ENCODE results near the gene OR6B2. TPM values are rescaled to one million over a fixed set of nuclear protein-coding genes. Genes with fewer than 3 reads are reported as not detected.

The OR6B2 gene
- total and polyA plus RNA-seq, 4 donors = not detected

GRCh38 chr2:240051697-240052096, 21.5 kb upstream of the OR6B2 start (continued):
- TF ChIP-seq, protein P1, sequence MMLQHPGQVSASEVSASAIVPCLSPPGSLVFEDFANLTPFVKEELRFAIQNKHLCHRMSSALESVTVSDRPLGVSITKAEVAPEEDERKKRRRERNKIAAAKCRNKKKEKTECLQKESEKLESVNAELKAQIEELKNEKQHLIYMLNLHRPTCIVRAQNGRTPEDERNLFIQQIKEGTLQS (IDR thresholded peaks at IDR 0.05) = no peak

- Histone ChIP-seq H3K4me1 (ENCODE audit: control insufficient read depth in 4 of 4, insufficient read depth in 4 of 4, low read length in 3 of 4) (no peaks in the 10 kb centered on the region), H3K9ac (ENCODE audit: low read depth in 1 of 2, low read length in 2 of 2) (no peak overlapping the region), H3K9me3 (ENCODE audit: control insufficient read depth in 4 of 4, low read length in 3 of 4) (no peaks in the 10 kb centered on the region), H3K36me3 (ENCODE audit: control insufficient read depth in 4 of 4, insufficient read depth in 3 of 4, low read depth in 1 of 4, low read length in 3 of 4) (no peaks in the 10 kb centered on the region), H3K27me3 (ENCODE audit: control insufficient read depth in 4 of 4, insufficient read depth in 4 of 4, low read length in 3 of 4) (peaks cover 0 to 6% (median 2%) of the 10 kb centered on the region in 4 donors), H3K4me3 (ENCODE audit: low read depth in 1 of 3, low read length in 3 of 3) (no peak overlapping the region), H3K27ac (ENCODE audit: low read depth in 1 of 2, low read length in 2 of 2) (no peak overlapping the region)
- WGBS = 76% methylated on average over 12 of the region's 12 CpGs
- DNase-seq (ENCODE audit: low spot score) = no peak
- TF ChIP-seq MAX (IDR thresholded peaks at IDR 0.05) (no peak), EGR1 (IDR thresholded peaks at IDR 0.05; ENCODE audit: low read depth in 2 of 2) (no peak), TAF1 (conservative IDR thresholded peaks at IDR 0.05) (no peak), YY1 (IDR thresholded peaks at IDR 0.05) (no peak), JUND (IDR thresholded peaks at IDR 0.05) (no peak), FOXA2 (IDR thresholded peaks at IDR 0.05) (no peak), CTCF (IDR thresholded peaks at IDR 0.05; ENCODE audit: low read depth, low read length, missing input control) (no peak), RXRA (IDR thresholded peaks at IDR 0.05) (no peak), NR2F2 (IDR thresholded peaks at IDR 0.05) (no peak), GABPA (IDR thresholded peaks at IDR 0.05 in 1 of 2, conservative IDR thresholded peaks at IDR 0.05 in 1 of 2) (no peak), SP1 (IDR thresholded peaks at IDR 0.05) (no peak), HNF4A (conservative IDR thresholded peaks at IDR 0.05) (no peak), RAD21 (IDR thresholded peaks at IDR 0.05) (no peak), FOXA1 (IDR thresholded peaks at IDR 0.05) (no peak), HNF4G (IDR thresholded peaks at IDR 0.05) (no peak)
- TF ChIP-seq, protein P1 (IDR thresholded peaks at IDR 0.05) = no peak
- TF ChIP-seq, protein P2, sequence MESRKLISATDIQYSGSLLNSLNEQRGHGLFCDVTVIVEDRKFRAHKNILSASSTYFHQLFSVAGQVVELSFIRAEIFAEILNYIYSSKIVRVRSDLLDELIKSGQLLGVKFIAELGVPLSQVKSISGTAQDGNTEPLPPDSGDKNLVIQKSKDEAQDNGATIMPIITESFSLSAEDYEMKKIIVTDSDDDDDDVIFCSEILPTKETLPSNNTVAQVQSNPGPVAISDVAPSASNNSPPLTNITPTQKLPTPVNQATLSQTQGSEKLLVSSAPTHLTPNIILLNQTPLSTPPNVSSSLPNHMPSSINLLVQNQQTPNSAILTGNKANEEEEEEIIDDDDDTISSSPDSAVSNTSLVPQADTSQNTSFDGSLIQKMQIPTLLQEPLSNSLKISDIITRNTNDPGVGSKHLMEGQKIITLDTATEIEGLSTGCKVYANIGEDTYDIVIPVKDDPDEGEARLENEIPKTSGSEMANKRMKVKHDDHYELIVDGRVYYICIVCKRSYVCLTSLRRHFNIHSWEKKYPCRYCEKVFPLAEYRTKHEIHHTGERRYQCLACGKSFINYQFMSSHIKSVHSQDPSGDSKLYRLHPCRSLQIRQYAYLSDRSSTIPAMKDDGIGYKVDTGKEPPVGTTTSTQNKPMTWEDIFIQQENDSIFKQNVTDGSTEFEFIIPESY (IDR thresholded peaks at IDR 0.05) = no peak
- TF ChIP-seq, protein P3, sequence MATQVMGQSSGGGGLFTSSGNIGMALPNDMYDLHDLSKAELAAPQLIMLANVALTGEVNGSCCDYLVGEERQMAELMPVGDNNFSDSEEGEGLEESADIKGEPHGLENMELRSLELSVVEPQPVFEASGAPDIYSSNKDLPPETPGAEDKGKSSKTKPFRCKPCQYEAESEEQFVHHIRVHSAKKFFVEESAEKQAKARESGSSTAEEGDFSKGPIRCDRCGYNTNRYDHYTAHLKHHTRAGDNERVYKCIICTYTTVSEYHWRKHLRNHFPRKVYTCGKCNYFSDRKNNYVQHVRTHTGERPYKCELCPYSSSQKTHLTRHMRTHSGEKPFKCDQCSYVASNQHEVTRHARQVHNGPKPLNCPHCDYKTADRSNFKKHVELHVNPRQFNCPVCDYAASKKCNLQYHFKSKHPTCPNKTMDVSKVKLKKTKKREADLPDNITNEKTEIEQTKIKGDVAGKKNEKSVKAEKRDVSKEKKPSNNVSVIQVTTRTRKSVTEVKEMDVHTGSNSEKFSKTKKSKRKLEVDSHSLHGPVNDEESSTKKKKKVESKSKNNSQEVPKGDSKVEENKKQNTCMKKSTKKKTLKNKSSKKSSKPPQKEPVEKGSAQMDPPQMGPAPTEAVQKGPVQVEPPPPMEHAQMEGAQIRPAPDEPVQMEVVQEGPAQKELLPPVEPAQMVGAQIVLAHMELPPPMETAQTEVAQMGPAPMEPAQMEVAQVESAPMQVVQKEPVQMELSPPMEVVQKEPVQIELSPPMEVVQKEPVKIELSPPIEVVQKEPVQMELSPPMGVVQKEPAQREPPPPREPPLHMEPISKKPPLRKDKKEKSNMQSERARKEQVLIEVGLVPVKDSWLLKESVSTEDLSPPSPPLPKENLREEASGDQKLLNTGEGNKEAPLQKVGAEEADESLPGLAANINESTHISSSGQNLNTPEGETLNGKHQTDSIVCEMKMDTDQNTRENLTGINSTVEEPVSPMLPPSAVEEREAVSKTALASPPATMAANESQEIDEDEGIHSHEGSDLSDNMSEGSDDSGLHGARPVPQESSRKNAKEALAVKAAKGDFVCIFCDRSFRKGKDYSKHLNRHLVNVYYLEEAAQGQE (IDR thresholded peaks at IDR 0.05) = no peak
Measured at GRCh38 chr2:240050278-240050677, 20.0 kb upstream of the OR6B2 start.

All from liver (tissue), 9 donors.